ENCODE measurements around the gene PHF10.

DNA sequence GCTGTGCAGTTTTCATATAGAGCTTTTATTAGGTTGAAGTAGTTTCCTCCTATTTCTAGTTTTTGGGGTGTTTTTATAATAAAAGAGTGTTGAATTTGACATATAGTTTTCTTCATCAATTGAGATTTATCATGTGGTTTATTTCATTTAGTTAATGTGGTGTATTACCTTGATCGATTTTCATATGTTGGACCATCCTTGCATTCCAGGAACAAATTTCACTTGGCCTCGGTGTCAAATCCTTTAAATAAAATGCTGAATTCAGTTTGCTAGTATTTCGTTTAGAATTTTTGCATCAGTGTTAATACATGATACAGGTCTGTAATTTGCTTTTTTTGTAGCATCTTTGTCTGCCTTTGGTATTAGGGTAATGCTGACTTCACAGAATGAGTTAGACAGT lies 21.1 kb upstream of the PHF10 start:
- no peak for TF ChIP-seq POLR2AphosphoS5 (IDR thresholded peaks at IDR 0.05; ENCODE audit: borderline replicate concordance, low read depth, low read length)
- TF ChIP-seq EZH2 (IDR thresholded peaks at IDR 0.05): no peak
- no peak for TF ChIP-seq FOXP2 (optimal IDR thresholded peaks at IDR 0.05; ENCODE audit: control extremely low read depth, extremely low read length, insufficient read depth)

Measured in SK-N-MC (cell line).